Bronchial smooth muscle cell (primary cell): ENCODE measurements around the gene PRDM15. TPM values are rescaled to one million over a fixed set of nuclear protein-coding genes. Genes with fewer than 3 reads are reported as not detected.

Experiments used
- total RNA-seq: library from RNA; depleted of rRNA; stranded (reverse); fragments of >200 nt; gene quantifications from 2 replicates; pipeline ENCODE4 v1.2.1, GENCODE V29; 2014

PRDM15 gene
- 3.5 and 6.0 TPM in 2 replicates for total RNA-seq

GRCh38 chr21:41879190-41879998 lies at the start of gene PRDM15:
TSS of gene PRDM15 (minus strand) at chr21:41879344. CDS start at chr21:41860363, 18,981 bp downstream.

GRCh38 chr21:41766883-41767605 lies 112.1 kb downstream of the PRDM15 start, which contains the start of gene RIPK4:
TSS of gene RIPK4 (minus strand) at chr21:41767052. CDS start at chr21:41767041, 11 bp downstream.

Other genes starting within 250 kb of the PRDM15 start
- under 0.01 TPM in 1 of 2 replicates, not detected in the other for gene RIPK4, start 112.3 kb downstream of the PRDM15 start, total RNA-seq
- gene C2CD2, start 74.7 kb upstream of the PRDM15 start, total RNA-seq = 12.6 and 19.1 TPM in 2 replicates
- gene ZBTB21, start 131.0 kb upstream of the PRDM15 start, total RNA-seq = 3.2 and 4.1 TPM in 2 replicates
- gene UMODL1, start 192.0 kb upstream of the PRDM15 start, total RNA-seq = not detected in 2 replicates